HG02870 (cell line): ENCODE results near the gene METTL26.
"Not testable (repeated sequence)": the region's sequence is repeated elsewhere in the genome, so short reads cannot be mapped to it uniquely, and the experiment has no call there.

ENCODE experiments used
- ATAC-seq: cut with Tn5 transposase; IDR thresholded peaks from one replicate; pipeline ENCODE4 v1.9.1; 2021; ENCODE audit warnings: mild to moderate bottlenecking, moderate library complexity; ENCODE audit not compliant: unreplicated experiment

Gene METTL26

GRCh38 chr16:606656-607307, 29.3 kb downstream of the METTL26 start:
- no peak for ATAC-seq

GRCh38 chr16:603933-604332, 32.2 kb downstream of the METTL26 start:
- no peak for ATAC-seq

GRCh38 chr16:600781-601180, 35.3 kb downstream of the METTL26 start:
- no peak for ATAC-seq

- ATAC-seq: no peak
Measured at GRCh38 chr16:598823-599739, 37.0 kb downstream of the METTL26 start.

GRCh38 chr16:597655-598054, 38.5 kb downstream of the METTL26 start:
- ATAC-seq: not testable (repeated sequence)

DNA sequence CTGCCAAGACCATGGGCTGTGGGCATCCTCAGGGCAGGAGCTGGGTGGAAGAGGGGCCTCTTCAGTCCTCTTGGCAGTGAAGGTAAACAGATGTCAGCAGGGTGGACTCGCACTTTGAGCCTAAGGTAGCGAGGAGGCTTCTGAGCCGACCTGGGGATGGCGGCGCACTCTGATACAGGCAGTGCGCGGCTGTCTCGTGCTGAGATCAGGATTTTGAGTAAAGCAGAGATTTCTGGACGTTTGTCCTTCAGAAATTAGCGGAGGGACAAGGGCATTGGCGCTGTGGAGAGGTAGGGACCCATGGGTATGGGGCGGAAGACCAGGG, 39.4 kb downstream of the METTL26 start:
- ATAC-seq: no peak

DNA sequence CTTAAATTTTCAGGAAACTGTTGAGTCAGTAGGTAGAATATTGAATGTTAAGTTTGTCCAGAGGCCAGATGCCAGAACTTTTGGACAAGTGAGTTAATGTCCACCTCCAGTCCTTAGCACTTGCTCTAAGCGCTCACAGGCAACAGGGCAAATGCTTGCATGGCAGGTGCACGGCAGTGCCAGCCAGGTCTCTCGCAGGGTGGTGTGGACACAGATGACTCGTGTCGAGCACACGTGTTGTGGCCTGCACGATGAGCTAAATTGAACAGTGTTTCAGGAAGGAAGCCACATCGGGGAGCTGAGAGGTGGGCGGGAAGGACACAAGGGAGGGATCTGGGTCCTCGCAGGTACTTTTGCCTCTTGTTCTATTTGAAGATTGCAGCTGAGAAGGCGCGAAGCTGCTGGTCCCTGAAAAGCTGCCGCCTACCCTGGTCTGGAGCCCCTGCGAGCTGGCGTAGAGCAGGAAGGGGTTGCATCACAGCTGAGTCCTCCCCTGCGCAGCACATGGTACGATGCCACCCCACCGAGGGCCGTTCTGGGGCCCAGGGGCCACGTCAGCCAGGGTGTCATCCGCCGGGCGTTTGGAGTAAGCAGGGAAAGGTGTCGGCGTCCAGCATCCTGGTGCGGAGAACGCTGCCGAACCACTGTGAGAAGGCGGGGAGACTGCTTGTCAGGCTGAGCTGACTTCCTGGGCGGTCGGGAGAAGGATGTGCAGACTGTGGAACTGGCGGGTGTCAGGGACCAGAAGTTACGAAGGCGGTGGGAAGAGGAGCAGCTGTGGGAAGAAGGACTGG, 40.0 kb downstream of the METTL26 start:
- no peak for ATAC-seq

DNA sequence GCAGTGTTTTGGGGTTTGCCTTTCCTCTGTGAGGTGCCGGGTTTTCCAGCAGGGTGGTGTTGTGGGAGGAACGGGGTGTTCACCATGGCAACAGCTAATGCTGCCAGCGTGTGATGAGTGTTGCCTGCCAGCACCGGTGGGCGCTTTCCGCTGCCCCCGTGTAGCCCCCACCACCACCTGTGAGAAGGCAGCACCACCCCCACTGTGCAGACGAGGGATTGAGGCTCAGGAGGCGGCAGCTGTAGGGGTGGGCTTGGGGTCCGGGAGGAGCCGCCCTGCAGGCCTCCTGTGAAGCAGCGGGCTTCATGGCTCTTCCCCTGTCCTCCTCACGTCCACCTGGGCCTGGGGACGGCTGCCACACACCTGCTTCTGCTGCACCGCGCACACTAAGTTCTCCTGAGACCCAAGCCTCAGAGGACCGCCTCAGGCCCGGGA, 41.0 kb downstream of the METTL26 start:
- no peak for ATAC-seq

DNA sequence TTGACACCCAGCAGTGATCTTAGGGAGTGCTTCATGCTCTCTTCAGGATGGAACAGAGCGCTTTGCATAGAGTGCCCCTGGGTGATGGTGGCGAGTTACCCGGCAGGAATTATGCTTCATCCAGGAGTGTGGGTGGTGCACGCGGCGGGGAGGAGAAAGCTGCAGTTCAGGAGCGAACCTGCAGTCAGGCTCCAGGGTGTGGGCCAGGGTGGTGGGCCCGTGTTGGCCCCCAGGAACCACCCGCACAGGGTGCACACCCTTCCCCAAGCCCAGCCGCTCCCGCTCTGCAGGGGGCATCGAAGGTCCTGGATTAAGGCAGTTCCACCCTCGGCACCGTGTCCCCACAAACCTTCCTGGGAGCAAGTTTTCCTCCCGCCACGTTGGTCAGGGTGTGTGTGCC, 42.3 kb downstream of the METTL26 start:
- no peak for ATAC-seq

- ATAC-seq: no peak
Measured at GRCh38 chr16:593406-593805, 42.7 kb downstream of the METTL26 start.

GRCh38 chr16:592518-593306, 43.4 kb downstream of the METTL26 start:
- no peak for ATAC-seq

DNA sequence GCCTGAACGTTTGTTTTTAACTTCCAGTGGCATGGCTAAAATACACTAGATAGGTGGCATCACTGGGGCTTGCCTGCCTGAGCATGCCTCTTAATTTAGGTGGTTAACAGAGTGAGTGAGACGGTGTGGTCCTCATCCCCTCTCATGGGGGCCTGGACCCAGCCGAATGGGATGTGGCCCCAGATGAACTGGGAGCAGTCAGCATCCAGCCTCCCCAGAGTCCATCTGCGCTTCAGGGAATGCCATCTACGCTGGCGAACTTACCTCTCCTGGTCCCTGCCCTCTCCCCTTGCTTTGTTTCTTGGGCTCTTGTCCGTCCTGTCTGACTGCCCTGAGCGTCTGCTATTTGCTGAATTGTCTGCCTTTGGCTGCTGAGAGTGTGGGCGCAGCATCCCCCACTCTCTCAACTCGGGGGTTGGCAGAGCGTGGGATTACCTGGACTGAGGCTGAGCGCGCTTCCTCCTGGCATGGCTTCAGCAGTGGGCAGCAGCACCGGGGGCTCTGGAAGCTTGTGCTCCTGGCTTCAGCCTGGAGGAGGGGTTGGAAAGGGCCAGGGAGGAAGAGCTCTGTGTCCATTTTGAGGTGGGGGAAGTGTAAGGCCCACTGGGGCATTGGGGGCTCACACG, 44.1 kb downstream of the METTL26 start:
- ATAC-seq: no peak

GRCh38 chr16:591231-591630, 44.9 kb downstream of the METTL26 start:
- ATAC-seq: no peak

GRCh38 chr16:590815-591200, 45.3 kb downstream of the METTL26 start:
- ATAC-seq: no peak

DNA sequence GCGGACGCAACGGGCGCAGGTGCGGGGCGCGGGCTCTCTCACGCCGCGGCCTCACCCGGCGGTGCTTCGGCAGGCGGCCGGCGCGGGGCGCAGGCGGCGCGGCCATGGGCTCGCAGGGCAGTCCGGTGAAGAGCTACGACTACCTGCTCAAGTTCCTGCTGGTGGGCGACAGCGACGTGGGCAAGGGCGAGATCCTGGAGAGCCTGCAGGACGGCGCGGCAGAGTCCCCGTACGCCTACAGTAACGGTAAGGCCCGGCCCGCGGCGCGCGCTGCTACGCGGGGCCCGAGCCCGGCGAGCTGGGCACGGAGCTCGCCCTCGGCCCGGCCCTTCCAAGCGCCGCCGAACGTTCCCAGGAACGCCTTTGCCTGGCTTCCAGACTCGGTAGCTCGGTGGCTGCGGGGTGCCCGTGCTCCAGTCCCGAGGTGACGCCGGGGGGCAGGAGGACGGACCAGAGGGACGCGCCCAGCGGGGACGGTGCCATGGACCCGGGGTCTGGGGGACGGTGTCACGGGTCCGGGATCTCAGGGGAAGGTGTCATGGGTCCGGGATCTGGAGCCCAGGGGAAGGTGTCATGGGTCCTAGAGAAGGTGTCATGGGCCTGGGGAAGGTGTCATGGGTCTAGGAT, 45.8 kb downstream of the METTL26 start:
- ATAC-seq: no peak

DNA sequence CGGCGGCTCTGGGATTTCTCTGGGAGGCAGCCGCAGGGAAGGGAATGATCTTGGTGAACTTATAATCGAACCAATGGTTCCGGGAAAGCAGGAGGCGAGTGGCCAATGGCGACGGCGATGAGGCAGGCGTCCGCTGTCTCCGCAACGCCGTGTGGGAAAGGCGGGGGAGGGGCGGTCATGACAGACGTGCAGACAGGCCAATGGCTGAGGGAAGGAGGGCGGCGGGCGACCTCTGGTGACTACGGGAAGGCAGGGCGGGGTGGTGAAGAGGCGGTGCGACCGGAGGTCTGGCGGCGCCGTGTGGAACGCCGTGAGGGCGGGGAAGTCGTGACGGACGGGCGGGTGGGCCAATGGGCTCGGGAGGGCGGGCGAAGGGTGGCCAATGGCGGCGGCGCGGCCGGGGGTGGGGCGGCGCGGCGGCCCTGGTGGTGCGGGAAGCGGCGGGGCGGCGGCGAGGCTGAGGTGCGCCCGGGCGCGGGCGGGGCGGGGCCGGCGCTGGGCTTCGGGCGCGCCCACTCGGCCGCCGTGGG, 46.4 kb downstream of the METTL26 start, which contains the start of gene RAB40C:
RAB40C (plus strand) TSS at position 409 of the 530 bp plus-strand sequence. CDS start 226 bp downstream, outside the sequence.
- peak; percentile 70 for ATAC-seq

DNA sequence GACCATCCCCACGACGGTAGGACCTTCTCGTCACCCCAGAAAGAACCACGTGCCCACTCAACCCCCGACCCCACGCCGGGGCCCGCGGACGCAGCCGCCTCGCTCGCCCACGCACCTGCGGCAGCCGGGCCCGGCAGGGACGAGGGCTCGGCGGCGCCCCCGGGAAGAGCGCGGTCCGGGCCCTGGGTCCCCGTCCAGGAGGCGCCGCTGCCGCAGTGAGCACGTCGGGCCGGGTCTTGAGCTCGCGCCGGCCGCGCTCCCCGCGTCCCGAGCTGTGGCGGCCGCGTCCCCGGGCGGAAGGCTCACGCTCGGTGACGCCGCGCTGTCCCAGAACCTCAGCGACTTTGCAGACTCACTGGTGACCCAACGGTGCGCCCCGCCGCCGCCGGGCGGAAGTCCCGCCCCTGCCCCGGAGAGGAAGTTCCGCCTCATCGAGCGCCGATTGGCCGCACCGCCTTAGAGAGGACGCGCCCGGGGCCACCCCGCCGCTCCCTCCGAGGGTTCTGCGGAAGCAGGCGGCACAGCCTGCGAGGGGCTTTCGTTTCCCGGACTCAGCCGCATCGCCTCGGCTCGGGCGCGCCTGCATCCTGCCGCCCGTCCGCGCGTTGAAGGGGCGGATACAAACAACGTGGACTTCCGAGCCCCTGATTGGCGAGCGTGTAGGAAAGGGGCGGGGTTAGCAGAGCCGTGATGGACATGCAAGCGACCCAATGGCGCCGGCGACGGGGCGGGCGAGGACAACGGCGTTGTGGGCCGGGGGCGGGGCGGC, 47.0 kb downstream of the METTL26 start:
- ATAC-seq: peak; percentile 75

GRCh38 chr16:588639-588888, 47.5 kb downstream of the METTL26 start:
- ATAC-seq: peak; percentile 12
